HepG2 (cell line): Measurements from ENCODE around the gene ABO. TPM values are rescaled to one million over a fixed set of nuclear protein-coding genes. Genes with fewer than 3 reads are reported as not detected.

Experiments used
- ATAD3A ChIP-seq: sonication (generic); formaldehyde crosslinking; IDR thresholded peaks from 2 replicates; pipeline ENCODE4 v1.4.0; 2020; ENCODE audit warnings: missing genetic modification reagents
- GFI1 ChIP-seq: sonication (generic); formaldehyde crosslinking; IDR thresholded peaks from 2 replicates; pipeline ENCODE4 v1.5.0; 2020; ENCODE audit warnings: missing genetic modification reagents, mild to moderate bottlenecking, borderline replicate concordance
- MATR3 ChIP-seq: sonication (generic); formaldehyde crosslinking; IDR thresholded peaks from 2 replicates; pipeline ENCODE4 v1.4.0; 2020; ENCODE audit warnings: missing genetic modification reagents
- NBN ChIP-seq: fragments of 450-650 bp; conservative IDR thresholded peaks from 2 replicates; pipeline ENCODE4 v1.6.1; 2017
- NCOA2 ChIP-seq: sonication (generic); formaldehyde crosslinking; IDR thresholded peaks from 2 replicates; pipeline ENCODE4 v1.8.0; 2022; ENCODE audit warnings: inconsistent platforms
- POGZ ChIP-seq: sonication (generic); formaldehyde crosslinking; IDR thresholded peaks from 2 replicates; pipeline ENCODE4 v1.4.0; 2020; ENCODE audit warnings: mild to moderate bottlenecking, missing genetic modification reagents
- SP1 ChIP-seq, 2 experiments: fragments of 450-650 bp in 1 of 2; sonication (generic) in 1 of 2; formaldehyde crosslinking in 1 of 2; IDR thresholded peaks; 2 replicates each; pipeline versions ENCODE4 v1.4.0 to v1.6.1; 2016 to 2020; ENCODE audit warnings: missing genetic modification reagents in 1 of 2
- ZNF180 ChIP-seq: sonication (generic); formaldehyde crosslinking; IDR thresholded peaks from 2 replicates; pipeline ENCODE4 v1.4.0; 2020; ENCODE audit warnings: low read depth, missing genetic modification reagents, borderline replicate concordance
- ZNF34 ChIP-seq: sonication (generic); formaldehyde crosslinking; IDR thresholded peaks from 2 replicates; pipeline ENCODE4 v1.4.0; 2020; ENCODE audit warnings: mild to moderate bottlenecking, missing genetic modification reagents, borderline replicate concordance
- ZNF776 ChIP-seq: sonication (generic); formaldehyde crosslinking; IDR thresholded peaks from 2 replicates; pipeline ENCODE4 v1.4.0; 2020; ENCODE audit warnings: mild to moderate bottlenecking, missing genetic modification reagents
- polyA plus RNA-seq, 8 experiments: library from polyadenylated mRNA; depleted of rRNA in 3 of 8; stranded (reverse) in 7 of 8; unstranded in 1 of 8; fragments of >200 nt; fragmentation: Illumina TruSeq in 4 of 8; extraction: Trizol in 4 of 8; gene quantifications; 2 replicates each; pipeline versions ENCODE4 v1.2.1 to v1.2.3, GENCODE V29; 2011 to 2016; ENCODE audit warnings: low read depth in 4 of 8, missing spikeins in 1 of 8, mixed read lengths in 1 of 8; ENCODE audit not compliant: insufficient read depth in 1 of 8
- total RNA-seq, 5 experiments: library from RNA; depleted of rRNA; stranded (reverse); fragments of >200 nt; fragmentation: Illumina TruSeq; extraction: Trizol; gene quantifications; 2 replicates each; pipeline ENCODE4 v1.2.3, GENCODE V29; 2016; ENCODE audit warnings: low read depth in 1 of 5
- TF ChIP-seq, protein P1 (sequence below): sonication (generic); formaldehyde crosslinking; IDR thresholded peaks from 2 replicates; pipeline ENCODE4 v1.4.0; 2020; ENCODE audit warnings: mild to moderate bottlenecking, missing genetic modification reagents
- TF ChIP-seq, protein P2 (sequence below): sonication (generic); formaldehyde crosslinking; IDR thresholded peaks from 2 replicates; pipeline ENCODE4 v1.5.0; 2020; ENCODE audit warnings: mild to moderate bottlenecking, missing genetic modification reagents
- TF ChIP-seq, protein P3 (sequence below), 2 experiments: sonication (generic) in 1 of 2; formaldehyde crosslinking in 1 of 2; IDR thresholded peaks; 2 replicates each; pipeline versions ENCODE4 v1.4.0 to v1.6.1; 2018 to 2020; ENCODE audit warnings: missing genetic modification reagents in 2 of 2, borderline replicate concordance in 1 of 2, low read depth in 1 of 2, mild to moderate bottlenecking in 1 of 2, missing biosample characterization in 1 of 2
- TF ChIP-seq, protein P4 (sequence below): sonication (generic); formaldehyde crosslinking; IDR thresholded peaks from 2 replicates; pipeline ENCODE4 v1.4.0; 2020; ENCODE audit warnings: mild to moderate bottlenecking, missing genetic modification reagents

The ABO gene
- total and polyA plus RNA-seq, 2 of the 13 experiments (the other 11 are each of a cell fraction or from before 2014, with no cell fraction given) = not detected

DNA sequence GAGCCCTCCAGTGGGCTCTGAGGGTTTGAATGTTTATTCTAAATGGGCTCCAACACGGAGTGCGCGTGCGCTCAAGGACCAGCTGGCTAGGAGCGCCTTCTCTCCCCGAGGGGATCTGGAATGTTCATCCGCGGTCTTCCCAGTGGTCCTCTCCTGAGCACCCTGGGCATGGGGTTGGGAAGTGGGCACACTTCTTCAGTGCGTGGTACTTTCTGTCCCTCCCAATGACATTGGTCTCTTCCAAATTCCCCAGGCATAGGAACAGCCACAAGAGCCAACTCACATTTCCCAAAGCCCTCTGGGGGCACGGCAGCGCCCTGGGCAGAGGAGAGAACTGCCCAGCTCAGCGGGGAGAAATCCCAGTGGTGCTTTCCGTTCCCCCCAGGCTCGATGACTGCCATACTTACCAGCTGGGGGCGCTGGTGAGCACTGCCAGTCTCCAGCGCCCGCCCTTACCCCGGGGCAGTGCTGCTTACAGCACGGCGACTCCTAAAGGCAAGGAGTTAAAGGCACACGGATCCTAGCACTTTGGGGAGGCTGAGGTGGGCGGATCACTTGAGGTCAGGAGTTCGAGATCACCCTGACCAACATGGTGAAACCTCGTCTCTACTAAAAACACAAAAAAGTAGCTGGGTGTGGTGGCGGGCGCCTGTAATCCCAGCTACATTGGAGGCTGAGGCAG is 36.0 kb downstream of the ABO start (continued):
- TF ChIP-seq, protein P1, sequence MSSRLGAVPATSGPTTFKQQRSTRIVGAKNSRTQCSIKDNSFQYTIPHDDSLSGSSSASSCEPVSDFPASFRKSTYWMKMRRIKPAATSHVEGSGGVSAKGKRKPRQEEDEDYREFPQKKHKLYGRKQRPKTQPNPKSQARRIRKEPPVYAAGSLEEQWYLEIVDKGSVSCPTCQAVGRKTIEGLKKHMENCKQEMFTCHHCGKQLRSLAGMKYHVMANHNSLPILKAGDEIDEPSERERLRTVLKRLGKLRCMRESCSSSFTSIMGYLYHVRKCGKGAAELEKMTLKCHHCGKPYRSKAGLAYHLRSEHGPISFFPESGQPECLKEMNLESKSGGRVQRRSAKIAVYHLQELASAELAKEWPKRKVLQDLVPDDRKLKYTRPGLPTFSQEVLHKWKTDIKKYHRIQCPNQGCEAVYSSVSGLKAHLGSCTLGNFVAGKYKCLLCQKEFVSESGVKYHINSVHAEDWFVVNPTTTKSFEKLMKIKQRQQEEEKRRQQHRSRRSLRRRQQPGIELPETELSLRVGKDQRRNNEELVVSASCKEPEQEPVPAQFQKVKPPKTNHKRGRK (CRISPR knock-in tag) = no peak
- TF ChIP-seq NBN = no peak
- TF ChIP-seq GFI1 = no peak
- TF ChIP-seq ZNF34 (CRISPR knock-in tag) = 0 out of 2 replicates have a peak, but pooled peaks have one; percentile 27
- no peak for TF ChIP-seq MATR3
- TF ChIP-seq, protein P2, sequence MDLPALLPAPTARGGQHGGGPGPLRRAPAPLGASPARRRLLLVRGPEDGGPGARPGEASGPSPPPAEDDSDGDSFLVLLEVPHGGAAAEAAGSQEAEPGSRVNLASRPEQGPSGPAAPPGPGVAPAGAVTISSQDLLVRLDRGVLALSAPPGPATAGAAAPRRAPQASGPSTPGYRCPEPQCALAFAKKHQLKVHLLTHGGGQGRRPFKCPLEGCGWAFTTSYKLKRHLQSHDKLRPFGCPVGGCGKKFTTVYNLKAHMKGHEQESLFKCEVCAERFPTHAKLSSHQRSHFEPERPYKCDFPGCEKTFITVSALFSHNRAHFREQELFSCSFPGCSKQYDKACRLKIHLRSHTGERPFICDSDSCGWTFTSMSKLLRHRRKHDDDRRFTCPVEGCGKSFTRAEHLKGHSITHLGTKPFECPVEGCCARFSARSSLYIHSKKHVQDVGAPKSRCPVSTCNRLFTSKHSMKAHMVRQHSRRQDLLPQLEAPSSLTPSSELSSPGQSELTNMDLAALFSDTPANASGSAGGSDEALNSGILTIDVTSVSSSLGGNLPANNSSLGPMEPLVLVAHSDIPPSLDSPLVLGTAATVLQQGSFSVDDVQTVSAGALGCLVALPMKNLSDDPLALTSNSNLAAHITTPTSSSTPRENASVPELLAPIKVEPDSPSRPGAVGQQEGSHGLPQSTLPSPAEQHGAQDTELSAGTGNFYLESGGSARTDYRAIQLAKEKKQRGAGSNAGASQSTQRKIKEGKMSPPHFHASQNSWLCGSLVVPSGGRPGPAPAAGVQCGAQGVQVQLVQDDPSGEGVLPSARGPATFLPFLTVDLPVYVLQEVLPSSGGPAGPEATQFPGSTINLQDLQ (CRISPR knock-in tag) = no peak
- no peak for TF ChIP-seq ZNF776
- TF ChIP-seq, protein P3, sequence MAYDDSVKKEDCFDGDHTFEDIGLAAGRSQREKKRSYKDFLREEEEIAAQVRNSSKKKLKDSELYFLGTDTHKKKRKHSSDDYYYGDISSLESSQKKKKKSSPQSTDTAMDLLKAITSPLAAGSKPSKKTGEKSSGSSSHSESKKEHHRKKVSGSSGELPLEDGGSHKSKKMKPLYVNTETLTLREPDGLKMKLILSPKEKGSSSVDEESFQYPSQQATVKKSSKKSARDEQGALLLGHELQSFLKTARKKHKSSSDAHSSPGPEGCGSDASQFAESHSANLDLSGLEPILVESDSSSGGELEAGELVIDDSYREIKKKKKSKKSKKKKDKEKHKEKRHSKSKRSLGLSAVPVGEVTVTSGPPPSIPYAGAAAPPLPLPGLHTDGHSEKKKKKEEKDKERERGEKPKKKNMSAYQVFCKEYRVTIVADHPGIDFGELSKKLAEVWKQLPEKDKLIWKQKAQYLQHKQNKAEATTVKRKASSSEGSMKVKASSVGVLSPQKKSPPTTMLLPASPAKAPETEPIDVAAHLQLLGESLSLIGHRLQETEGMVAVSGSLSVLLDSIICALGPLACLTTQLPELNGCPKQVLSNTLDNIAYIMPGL (CRISPR knock-in tag; IDR thresholded peaks at IDR 0.05; ENCODE audit: borderline replicate concordance in 1 of 2, low read depth in 1 of 2) = peak; percentile 51 to 63; a peak in 2 of 4 replicates
- TF ChIP-seq POGZ = no peak
- TF ChIP-seq SP1 (IDR thresholded peaks at IDR 0.05) = no peak
- TF ChIP-seq SP1 (CRISPR knock-in tag; IDR thresholded peaks at IDR 0.05) = peak; percentile 30; the same call in 1 of the 2 replicates
- no peak for TF ChIP-seq ZNF180 (CRISPR knock-in tag)
- no peak for TF ChIP-seq ATAD3A (CRISPR knock-in tag)
- TF ChIP-seq, protein P4, sequence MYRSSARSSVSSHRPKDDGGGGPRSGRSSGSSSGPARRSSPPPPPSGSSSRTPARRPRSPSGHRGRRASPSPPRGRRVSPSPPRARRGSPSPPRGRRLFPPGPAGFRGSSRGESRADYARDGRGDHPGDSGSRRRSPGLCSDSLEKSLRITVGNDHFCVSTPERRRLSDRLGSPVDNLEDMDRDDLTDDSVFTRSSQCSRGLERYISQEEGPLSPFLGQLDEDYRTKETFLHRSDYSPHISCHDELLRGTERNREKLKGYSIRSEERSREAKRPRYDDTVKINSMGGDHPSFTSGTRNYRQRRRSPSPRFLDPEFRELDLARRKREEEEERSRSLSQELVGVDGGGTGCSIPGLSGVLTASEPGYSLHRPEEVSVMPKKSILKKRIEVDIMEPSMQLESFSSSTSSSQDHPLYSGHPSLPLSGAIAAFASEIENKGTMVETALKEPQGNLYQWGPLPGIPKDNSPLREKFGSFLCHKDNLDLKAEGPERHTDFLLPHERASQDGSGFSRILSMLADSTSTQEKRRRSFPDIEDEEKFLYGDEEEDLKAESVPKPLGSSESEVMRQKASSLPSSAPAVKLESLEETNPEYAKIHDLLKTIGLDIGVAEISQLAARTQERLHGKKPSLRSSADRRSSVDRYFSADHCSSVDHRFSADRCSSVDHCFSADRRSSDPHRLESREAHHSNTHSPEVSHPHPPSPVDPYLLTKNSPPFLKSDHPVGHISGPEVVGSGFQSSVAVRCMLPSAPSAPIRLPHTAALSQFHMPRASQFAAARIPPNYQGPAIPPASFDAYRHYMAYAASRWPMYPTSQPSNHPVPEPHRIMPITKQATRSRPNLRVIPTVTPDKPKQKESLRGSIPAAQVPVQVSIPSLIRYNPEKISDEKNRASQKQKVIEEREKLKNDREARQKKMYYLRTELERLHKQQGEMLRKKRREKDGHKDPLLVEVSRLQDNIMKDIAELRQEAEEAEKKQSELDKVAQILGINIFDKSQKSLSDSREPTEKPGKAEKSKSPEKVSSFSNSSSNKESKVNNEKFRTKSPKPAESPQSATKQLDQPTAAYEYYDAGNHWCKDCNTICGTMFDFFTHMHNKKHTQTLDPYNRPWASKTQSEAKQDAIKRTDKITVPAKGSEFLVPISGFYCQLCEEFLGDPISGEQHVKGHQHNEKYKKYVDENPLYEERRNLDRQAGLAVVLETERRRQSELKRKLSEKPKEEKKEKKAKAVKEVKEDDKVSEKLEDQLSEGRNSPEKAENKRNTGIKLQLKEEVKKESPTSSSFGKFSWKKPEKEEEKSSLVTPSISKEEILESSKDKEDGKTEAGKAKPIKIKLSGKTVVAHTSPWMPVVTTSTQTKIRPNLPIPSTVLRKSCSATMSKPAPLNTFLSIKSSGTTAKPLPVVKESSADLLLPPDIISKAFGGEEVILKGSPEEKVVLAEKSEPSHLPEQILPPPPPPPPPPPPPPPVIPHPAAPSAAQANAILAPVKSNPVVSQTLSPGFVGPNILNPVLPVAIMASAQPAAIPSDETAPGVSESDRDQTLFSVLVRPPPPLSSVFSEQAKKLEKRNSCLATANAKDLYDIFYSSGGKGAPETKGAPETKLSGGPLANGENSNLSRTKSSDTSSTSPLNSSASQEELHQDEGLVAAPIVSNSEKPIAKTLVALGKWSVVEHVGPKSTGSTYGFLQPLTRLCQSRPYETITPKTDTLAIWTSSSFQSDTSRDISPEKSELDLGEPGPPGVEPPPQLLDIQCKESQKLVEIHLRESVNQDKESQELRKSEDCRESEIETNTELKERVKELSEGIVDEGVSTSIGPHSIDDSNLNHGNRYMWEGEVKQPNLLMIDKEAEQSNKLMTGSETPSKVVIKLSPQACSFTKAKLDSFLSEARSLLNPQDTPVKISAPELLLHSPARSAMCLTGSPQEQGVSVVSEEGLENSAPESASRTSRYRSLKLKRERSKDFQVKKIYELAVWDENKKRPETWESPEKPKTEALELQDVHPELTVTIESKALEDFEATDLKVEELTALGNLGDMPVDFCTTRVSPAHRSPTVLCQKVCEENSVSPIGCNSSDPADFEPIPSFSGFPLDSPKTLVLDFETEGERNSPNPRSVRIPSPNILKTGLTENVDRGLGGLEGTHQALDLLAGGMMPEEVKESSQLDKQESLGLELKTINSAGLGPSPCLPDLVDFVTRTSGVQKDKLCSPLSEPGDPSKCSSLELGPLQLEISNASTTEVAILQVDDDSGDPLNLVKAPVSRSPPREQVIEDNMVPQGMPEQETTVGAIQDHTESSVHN = no peak
- TF ChIP-seq NCOA2 = no peak
